Measurements from ENCODE around the gene HAND2.

The HAND2 gene

DNA sequence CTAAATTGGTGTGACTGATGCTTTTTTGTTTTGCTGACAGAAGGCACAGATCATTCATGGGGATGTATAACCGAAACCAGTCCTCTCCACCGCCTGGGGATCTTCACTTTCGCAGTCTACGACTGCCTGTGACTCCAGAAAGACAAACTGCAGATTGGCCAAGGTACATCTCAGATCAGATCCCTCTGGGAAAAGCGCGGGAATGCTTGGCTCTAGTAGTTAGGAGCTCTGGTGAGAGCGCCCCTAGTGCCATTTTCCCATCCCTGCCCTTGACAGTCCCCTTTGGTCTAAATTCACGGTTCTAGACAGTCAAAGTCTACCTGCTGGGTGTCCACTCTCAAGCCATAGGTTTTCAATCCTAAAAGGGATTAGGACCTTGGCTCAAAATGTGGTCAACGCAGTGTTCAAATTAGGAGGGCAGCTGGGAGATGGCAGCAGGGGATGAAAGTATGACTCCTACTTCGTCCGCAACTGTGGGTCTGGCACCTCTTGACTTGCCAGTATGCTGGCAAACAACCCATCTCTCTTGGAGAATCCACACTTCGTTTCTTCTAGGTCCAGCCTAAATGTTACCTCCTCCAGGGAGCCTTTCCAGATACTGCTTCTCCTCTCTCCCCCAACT, 6.9 kb upstream of the HAND2 start:
- DNase-seq (ENCODE audit: extremely low read depth in 1 of 2, low read depth in 1 of 2), result no peak

GRCh38 chr4:173535957-173536356, 5.9 kb upstream of the HAND2 start:
- no peak for DNase-seq (ENCODE audit: extremely low read depth in 1 of 2, low read depth in 1 of 2)

DNA sequence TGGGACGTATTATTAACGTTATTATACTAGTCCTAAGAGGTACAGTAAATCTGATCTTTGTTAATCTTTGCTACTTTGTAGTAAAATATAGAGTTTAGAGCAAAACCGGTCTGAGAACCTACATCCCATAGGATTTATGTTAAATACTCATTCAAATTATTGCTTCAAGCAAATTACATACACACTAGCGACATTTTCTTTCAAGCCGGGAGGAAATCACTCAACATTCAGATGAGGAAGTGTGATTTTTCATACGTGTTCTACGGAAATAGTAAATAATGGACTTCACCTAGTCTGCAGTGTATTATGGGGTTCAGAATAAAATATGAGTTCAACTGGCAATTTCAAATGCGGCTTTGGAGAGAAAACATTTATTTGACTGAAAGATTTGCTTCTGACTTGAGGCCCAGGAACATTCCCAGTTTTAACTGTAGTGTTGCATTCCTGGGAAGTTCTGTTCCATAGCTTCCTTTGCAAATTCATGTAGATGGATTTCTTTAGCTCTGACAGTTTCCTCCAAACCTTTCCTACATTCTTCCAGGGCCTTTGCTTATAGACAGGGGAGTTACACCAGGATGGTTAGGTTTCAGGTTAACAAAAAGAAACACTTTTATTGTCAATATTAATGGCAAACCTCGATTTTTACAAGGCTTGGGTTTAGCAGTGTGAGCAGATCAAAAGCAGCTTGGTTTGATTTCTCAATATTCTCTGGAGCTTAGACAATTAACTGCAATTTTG, 5.3 kb upstream of the HAND2 start:
- no peak for DNase-seq (ENCODE audit: extremely low read depth in 1 of 2, low read depth in 1 of 2)

- no peak for DNase-seq (ENCODE audit: extremely low read depth in 1 of 2, low read depth in 1 of 2)
Measured at GRCh38 chr4:173534434-173534833, 4.4 kb upstream of the HAND2 start.

GRCh38 chr4:173532725-173533511, 2.9 kb upstream of the HAND2 start:
- no peak for DNase-seq (ENCODE audit: extremely low read depth in 1 of 2, low read depth in 1 of 2)

- DNase-seq (ENCODE audit: extremely low read depth in 1 of 2, low read depth in 1 of 2), result no peak
Measured at GRCh38 chr4:173531086-173531965, 1.3 kb upstream of the HAND2 start.

DNA sequence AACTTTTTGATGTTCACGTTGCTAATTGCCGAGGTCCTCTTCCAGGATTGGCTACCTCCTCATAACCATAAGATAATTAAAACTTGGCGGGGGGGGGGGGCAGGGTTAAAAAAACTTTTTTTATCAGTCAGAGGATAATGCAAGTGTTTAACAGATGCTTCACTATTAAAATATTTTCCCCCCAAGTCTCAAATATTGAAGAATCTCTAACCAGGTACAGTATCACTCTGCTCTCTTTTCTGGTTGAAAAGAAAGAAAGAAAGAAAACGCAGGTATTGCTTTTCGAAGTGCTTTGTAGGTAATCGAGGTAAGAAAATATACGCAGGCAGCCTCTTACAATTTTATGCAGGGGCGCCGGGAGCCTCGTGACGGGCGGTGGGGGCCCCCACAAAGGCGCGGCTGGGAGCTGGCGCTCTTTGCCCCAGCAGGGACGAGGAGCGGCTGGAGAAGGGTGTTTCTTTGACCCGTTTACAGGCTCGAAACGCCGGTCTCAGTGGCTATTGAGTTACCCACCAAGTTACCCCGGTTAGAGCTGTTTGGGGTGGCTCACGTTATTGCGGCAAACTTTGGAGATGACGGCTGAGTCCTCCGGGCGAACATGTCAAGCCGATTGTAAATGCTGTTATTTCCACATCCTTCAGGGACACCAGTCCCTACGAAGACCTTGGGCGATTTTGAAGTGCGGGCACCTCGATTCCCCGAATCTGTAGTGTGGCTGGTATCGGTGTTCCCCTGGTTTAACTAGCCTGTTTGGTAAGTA, 477 bp upstream of the HAND2 start:
- no peak for DNase-seq (ENCODE audit: extremely low read depth in 1 of 2, low read depth in 1 of 2)

GRCh38 chr4:173528378-173529321, 1.4 kb downstream of the HAND2 start:
- DNase-seq (ENCODE audit: extremely low read depth in 1 of 2, low read depth in 1 of 2), result no peak

GRCh38 chr4:173527103-173527891, 2.7 kb downstream of the HAND2 start:
- no peak for DNase-seq (ENCODE audit: extremely low read depth in 1 of 2, low read depth in 1 of 2)

- DNase-seq (ENCODE audit: extremely low read depth in 1 of 2, low read depth in 1 of 2), result no peak
Measured at GRCh38 chr4:173526724-173527102, 3.3 kb downstream of the HAND2 start.

DNA sequence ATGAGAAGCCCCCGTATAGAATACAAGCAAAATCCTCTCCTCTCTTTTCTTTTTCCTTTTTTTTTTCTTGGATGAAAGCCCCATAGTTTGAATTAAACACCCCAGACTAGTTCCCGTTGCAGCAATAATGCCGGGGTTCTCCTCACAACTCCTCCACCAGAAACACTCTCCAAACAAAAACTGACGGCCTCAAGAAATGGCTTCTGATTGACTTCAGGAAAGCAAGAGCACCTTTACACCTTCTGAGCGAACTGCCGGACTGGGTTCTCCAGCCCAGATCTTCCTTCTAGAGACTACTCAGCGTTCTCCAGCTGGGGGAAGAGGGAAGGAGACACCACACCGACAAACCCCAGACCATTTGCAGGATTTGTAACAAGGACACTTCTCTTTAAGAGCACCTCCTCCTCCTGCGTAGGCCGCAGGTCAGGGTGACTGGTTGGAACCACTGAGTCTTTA, 4.0 kb downstream of the HAND2 start:
- no peak for DNase-seq (ENCODE audit: extremely low read depth in 1 of 2, low read depth in 1 of 2)

GRCh38 chr4:173525118-173526011, 4.7 kb downstream of the HAND2 start:
- DNase-seq (ENCODE audit: extremely low read depth in 1 of 2, low read depth in 1 of 2), result no peak

DNA sequence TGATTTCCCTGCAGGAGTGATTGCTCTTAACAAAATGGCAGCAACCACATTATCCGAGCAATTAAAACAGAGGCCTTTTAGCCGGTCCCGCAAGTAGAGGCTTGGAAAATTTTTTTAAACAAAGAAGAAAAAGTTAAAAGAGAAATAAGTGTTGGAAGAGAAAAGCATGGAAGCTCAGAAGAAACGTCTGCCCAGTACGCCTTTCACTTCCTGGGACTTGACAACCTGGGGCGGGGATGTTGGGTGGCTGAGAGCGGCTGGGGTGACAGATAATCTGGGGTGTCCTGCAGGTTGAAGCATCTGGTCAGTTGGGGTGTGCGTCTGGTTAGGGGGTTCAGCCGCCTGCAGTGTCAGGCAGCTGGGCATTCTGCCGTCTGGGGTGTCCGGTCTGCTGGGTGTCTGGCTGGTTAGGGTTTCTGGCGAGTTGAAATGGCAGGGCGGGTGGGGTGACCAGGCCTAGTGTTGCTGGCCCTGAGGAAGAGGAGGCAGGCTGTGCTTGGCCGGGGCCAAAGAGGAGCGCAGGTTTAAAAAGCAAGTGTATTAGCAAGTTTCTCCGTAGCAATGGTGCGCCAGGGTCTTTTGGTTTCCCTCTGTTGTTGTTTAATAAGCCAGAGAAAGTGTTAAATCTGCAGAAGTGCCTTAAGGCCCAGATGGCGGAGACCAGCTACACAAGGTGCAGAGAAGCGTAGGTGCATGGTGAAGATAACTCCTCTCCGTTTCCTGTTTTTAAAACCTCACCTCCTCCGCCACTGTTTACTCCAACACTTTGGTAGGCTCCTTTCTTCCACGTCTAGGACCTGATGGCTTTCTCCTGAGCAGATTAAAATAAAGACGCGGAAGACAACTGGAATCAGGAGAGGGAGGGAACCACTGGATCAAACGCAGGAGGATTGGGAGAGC, 5.6 kb downstream of the HAND2 start:
- DNase-seq (ENCODE audit: extremely low read depth in 1 of 2, low read depth in 1 of 2), result no peak

DNA sequence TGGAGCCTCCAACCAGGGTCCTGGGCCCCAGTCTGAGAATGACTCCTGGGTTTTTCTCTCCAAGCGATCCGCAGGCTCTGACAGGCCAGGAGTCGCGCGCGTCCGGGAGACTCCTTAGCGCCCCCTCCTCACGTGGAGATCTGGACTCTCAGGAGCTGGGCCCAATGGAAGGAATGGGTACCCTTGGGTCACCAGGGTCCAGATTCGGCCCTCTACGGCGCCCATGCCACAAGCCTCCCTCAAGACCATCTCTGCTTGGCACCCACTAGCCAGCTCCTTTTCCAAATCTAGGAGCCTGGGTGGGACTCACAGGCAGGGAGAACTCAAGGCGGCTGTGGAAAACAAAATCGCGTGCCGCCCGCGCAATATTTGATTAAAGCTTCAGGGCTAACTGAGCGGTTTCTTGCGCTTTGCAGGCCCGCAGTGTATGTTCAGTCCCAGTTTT, 7.1 kb downstream of the HAND2 start:
- no peak for DNase-seq (ENCODE audit: extremely low read depth in 1 of 2, low read depth in 1 of 2)

DNA sequence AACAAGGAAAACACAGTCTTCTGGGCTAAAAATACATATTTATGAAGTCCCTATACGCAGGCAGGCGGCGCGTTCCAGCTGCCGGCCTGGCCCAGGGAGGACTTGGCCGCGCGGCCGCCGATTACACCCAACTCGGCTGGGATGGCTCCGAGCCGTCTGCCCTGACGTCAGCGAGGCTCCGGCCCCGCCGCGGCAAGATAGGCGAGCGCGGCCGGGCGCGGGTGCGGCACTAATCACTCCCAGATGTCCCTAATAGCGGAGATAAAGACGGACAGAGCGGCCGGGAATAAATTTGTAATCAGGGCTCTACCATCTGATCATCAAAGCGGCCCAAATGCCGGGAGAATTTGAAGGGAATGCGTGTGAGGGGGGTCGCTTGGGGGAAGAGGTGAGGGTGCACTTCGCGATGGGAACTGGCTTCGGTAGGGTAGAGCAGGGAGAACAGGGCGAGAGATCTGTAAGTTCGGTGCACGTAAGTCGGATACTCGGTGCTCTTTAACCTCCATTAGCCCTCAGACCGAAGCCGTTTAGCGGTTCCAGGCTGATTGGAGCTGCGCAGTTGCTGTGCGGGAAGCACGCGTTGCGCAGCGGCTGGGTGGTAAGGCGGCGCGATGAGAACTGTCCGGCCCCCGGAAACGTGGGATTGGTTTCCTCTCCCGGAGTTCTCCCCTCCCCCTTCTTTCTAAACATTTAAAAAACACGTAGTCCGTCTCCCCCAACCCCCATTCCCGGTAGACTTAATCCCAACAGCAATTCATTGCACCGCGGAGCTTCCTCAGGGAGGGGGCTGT, 7.7 kb downstream of the HAND2 start:
- DNase-seq (ENCODE audit: extremely low read depth in 1 of 2, low read depth in 1 of 2), result no peak

Measured in activated CD8-positive, alpha-beta memory T cell treated with anti-CD3 and anti-CD28 coated beads for 1 hour (primary cell).